ENCODE results near the gene MIEF2. TPM values are rescaled to one million over a fixed set of nuclear protein-coding genes. Genes with fewer than 3 reads are reported as not detected.
"Not testable (repeated sequence)": the region's sequence is repeated elsewhere in the genome, so short reads cannot be mapped to it uniquely, and the experiment has no call there.

Gene MIEF2
- total RNA-seq, 1 donor from 2014 or later, result 12.0 TPM

DNA sequence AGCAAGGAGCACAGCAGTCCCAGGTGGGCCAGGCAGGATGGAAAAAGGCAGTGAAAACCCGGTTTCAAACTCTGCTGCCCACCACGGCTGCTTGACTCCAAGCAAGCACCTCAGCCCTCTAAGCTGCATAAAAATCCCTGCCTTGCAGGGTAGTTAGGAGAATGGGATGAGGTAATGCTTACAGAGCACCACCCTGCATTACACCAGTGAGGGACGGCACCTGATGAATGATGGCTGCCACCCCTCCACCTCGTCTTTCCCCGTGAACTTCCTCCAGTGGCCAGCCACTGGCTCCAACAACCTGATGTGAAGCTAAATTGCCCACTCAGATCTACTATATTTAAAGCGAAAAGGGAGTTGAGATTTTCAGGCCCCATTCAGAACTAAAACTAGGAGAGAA, 21.3 kb downstream of the MIEF2 start:
- Histone ChIP-seq H3K9me3 (no peaks in the 10 kb centered on the region), H3K4me1 (no peaks in the 10 kb centered on the region), H3K36me3 (peaks cover 97% of the 10 kb centered on the region), H3K27me3 (no peaks in the 10 kb centered on the region), H3K27ac (no peak overlapping the region), H3K4me3 (no peak overlapping the region)
- TF ChIP-seq, protein P1, sequence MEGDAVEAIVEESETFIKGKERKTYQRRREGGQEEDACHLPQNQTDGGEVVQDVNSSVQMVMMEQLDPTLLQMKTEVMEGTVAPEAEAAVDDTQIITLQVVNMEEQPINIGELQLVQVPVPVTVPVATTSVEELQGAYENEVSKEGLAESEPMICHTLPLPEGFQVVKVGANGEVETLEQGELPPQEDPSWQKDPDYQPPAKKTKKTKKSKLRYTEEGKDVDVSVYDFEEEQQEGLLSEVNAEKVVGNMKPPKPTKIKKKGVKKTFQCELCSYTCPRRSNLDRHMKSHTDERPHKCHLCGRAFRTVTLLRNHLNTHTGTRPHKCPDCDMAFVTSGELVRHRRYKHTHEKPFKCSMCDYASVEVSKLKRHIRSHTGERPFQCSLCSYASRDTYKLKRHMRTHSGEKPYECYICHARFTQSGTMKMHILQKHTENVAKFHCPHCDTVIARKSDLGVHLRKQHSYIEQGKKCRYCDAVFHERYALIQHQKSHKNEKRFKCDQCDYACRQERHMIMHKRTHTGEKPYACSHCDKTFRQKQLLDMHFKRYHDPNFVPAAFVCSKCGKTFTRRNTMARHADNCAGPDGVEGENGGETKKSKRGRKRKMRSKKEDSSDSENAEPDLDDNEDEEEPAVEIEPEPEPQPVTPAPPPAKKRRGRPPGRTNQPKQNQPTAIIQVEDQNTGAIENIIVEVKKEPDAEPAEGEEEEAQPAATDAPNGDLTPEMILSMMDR (IDR thresholded peaks at IDR 0.05), result no peak
- intact Hi-C loops (cut with DNase I), result no loop called here
- ATAC-seq (no peak), DNase-seq (no peak)

GRCh38 chr17:18285296-18285695, 24.8 kb downstream of the MIEF2 start:
- TF ChIP-seq, protein P1 (IDR thresholded peaks at IDR 0.05), result no peak
- Histone ChIP-seq H3K36me3 (peaks cover 93% of the 10 kb centered on the region), H3K27ac (no peak overlapping the region)

GRCh38 chr17:18291718-18292540, 31.5 kb downstream of the MIEF2 start:
- Histone ChIP-seq H3K4me3 (no peak overlapping the region), H3K4me1 (peaks cover 2% of the 10 kb centered on the region), H3K27ac (no peak overlapping the region), H3K36me3 (peaks cover 75% of the 10 kb centered on the region), H3K9me3 (no peaks in the 10 kb centered on the region), H3K27me3 (no peaks in the 10 kb centered on the region)
- intact Hi-C loops (cut with DNase I), result no loop called here
- TF ChIP-seq, protein P1 (IDR thresholded peaks at IDR 0.05), result no peak
- no peak for ATAC-seq
- DNase-seq, result no peak

More at GRCh38 chr17:18285296-18285695, 24.8 kb downstream of the MIEF2 start:
- H3K4me3 ChIP-seq, result no peak overlapping the region
- no peaks in the 10 kb centered on the region for H3K9me3 ChIP-seq
- no peak for ATAC-seq
- DNase-seq, result no peak
- intact Hi-C loops (cut with DNase I), result no loop called here
- H3K27me3 ChIP-seq, result no peaks in the 10 kb centered on the region
- H3K4me1 ChIP-seq, result no peaks in the 10 kb centered on the region

DNA sequence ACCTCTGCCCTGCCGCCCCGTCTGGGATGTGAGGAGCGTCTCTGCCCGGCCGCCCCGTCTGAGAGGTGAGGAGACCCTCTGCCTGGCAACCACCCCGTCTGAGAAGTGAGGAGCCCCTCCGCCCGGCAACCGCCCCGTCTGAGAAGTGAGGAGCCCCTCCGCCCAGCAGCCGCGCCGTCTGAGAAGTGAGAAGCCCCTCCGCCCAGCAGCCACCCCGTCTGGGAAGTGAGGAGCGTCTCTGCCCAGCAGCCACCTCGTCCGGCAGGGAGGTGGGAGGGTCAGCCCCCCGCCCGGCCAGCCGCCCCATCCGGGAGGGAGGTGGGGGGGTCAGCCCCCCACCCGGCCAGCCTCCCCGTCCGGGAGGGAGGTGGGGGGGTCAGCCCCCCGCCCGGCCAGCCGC, 37.6 kb downstream of the MIEF2 start:
- H3K4me3 ChIP-seq; H3K9me3 ChIP-seq; H3K4me1 ChIP-seq; intact Hi-C loops (cut with DNase I); H3K27me3 ChIP-seq; DNase-seq; H3K27ac ChIP-seq; ATAC-seq: not testable (repeated sequence)
- peaks cover 61% of the 10 kb centered on the region for H3K36me3 ChIP-seq

GRCh38 chr17:18300725-18301480, 40.4 kb downstream of the MIEF2 start:
- no peak overlapping the region for H3K4me3 ChIP-seq
- no peaks in the 10 kb centered on the region for H3K9me3 ChIP-seq
- peaks cover 70% of the 10 kb centered on the region for H3K36me3 ChIP-seq
- intact Hi-C loops (cut with DNase I), result no loop called here
- TF ChIP-seq, protein P1 (IDR thresholded peaks at IDR 0.05), result no peak
- peak overlapping the region; percentile 42 for H3K27ac ChIP-seq
- ATAC-seq (peak; percentile 81), DNase-seq (no peak)
- H3K4me1 ChIP-seq, result peaks cover 2% of the 10 kb centered on the region
- H3K27me3 ChIP-seq, result no peaks in the 10 kb centered on the region

DNA sequence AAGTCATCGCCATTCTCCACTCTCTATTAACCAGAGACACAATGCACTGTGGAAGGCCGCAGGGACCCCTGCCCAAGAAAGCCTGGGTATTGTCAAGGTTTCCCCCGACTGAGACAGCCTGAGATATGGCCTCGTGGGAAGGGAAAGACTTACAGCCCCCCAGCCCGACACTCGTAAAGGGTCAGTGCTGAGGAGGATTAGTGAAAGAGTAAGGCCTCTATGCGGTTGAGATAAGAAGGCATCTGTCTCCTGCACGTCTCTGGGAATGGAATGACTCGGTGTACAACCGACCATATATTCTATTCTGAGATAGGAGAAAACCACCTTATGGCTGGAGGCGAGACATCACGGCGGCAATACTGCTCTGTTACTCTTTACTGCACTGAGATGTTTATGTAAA, 42.7 kb downstream of the MIEF2 start:
- ATAC-seq; H3K4me1 ChIP-seq; DNase-seq; H3K4me3 ChIP-seq; H3K27me3 ChIP-seq; H3K27ac ChIP-seq; H3K9me3 ChIP-seq; intact Hi-C loops (cut with DNase I): not testable (repeated sequence)
- peaks cover 93% of the 10 kb centered on the region for H3K36me3 ChIP-seq

Measured in upper lobe of right lung (tissue), 1 donor.